Central memory CD4-positive, alpha-beta T cell (primary cell): ENCODE data around the gene NPW.

Experiments
- DNase-seq: peaks from one replicate; pipeline ENCODE4 v3.0.0; 2022

Gene NPW

DNA sequence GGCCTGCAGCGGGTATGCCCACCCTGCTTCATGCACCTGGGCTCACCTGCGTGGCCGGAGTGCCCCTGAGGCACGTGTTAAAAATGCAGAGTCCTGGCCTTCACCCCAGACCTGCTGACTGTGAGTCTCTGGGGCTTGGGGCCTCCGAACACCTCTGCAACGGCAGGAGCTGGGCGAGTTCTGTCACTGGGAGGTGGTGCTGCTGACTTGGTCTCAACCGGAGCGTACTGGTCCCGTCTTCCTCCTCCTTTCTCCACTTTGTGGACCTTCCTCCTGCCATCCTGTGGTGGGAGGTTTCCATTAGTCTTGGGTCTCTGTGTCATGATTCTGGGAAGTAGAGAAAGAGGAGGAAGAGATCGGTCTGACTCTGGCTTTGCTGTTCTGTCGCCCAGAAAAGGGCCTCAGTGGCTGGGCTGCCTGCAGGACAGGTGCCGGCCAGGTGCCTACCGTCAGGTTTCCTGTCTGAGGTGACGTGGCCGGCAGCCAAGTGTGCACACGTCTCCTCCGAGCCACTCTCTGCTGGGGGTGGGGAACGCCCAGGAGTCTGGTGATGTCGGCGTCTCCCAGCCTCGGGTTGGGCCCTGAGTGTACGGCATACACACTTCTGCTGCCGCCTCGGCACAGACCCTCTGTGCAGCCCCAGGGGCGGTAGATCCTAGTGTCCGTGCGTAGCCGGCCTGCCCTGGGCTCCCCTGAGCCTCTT is 35.1 kb downstream of the NPW start:
- DNase-seq = no peak

GRCh38 chr16:2056077-2056476 is 36.5 kb downstream of the NPW start:
- no peak for DNase-seq

GRCh38 chr16:2056681-2057407 is 37.3 kb downstream of the NPW start:
- no peak for DNase-seq

DNA sequence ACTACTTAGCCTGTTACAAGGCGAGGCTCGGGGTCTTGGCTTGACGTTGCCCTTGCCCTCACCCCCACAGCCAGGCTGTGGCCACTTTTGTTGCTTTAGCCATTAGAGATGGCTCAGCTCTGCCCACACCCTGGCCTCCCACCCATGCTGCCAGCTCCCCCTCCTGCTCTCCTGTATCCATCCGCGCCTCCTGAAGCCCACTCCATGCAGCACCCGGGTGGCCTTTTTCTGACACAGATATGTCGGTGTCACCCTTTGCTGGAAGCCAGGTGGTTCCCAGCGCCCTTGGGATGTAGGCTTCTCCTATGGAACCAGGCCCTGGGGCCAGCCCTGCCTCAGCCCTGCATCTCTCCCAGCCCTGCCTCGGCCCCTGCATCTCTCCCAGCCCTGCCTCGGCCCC is 37.9 kb downstream of the NPW start:
- no peak for DNase-seq

GRCh38 chr16:2058420-2058819 is 38.8 kb downstream of the NPW start:
- DNase-seq = no peak

DNA sequence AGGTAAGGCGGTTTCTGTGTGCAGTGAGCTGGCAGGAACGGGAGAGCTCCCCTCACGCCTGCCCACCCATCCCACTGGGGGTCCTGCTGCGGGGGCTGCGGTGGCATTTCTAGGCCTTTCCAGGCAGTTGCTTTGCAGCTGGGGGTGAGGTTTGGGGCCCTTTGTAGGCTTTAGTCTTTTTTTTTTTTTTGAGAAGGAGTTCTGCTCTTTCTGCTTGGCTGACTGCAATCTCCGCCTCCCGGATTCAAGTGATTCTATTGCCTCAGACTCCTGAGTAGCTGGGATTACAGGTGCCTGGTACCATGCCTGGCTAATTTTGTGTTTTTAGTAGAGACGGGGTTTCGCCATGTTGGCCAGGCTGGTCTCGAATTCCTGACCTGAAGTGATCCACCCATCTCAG is 39.3 kb downstream of the NPW start:
- DNase-seq = no peak

DNA sequence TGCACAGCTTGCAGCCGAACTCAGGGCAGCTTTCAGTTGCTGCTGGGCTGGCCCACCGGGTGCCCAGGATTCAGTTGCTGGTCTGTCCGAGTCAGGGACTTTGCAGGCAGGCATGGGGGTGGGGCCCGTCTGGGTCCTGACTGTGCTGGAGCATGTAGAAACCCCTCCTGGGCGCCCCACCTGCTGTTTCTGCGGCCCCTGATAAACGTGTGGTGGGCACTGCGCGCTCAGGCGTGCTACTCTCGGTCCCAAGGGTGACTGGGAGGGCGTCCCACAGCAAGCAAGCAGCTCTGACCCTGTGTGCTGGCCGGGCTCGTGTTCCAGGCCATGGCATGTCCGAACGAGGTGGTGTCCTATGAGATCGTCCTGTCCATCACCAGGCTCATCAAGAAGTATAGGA is 40.8 kb downstream of the NPW start:
- no peak for DNase-seq

DNA sequence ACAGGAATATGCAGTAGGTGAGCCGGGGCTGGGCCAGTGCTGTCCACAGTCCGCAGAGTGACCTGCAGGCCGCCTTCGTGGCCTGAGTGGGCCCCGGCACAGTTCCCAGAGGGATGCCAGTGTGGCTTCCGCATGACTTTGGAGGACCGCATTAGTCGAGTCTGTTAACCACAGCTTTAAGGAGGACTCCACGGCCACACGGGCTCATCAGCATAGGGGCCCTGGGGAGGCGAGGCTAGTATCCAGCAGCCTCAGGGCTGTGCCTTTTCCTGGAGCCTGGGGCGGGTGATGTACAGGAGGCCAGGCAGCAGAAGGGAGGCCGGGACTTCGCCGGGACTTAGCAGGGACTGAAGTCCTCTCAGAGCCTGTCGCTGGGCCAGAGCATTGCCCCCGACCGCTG is 41.4 kb downstream of the NPW start:
- DNase-seq = no peak

GRCh38 chr16:2061526-2061925 is 41.9 kb downstream of the NPW start:
- DNase-seq = no peak

DNA sequence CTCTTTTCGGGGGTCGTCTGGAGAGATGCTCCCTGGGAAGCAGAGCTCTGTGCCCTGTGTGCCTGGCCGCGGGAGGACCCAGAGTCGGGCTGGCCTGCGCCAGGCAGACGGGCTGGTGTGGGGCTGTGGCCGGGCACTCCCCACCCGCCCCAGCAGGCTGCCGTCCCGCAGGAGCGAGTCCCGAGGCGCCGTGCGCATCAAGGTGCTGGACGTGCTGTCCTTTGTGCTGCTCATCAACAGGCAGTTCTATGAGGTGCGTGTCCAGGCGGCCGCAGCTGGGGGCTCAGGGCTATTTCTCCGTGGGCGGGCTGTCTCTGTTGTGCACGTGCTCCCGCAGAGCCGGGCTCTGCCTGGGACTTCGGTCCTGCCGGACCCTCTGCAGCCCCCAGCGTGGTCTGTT is 43.2 kb downstream of the NPW start:
- DNase-seq = no peak

DNA sequence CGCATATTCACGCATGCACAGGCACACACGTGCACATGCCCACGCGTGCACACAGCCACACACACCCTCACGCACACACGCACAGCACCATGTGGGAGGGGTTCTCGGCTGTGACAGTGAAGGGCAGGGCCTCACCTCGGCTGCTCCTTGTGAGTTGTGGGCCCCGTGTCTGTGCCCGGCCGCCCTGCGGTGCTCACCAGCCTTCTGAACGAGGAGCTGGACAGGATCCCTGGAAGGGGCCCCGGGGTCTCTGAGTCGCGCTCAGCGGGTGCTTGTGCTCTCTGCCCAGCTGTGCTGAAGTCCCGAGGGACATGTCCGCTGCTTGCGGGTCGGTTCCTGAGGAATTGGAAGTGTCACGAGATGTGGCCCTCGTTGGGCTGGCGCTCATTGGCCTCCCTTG is 44.3 kb downstream of the NPW start:
- DNase-seq = no peak

DNA sequence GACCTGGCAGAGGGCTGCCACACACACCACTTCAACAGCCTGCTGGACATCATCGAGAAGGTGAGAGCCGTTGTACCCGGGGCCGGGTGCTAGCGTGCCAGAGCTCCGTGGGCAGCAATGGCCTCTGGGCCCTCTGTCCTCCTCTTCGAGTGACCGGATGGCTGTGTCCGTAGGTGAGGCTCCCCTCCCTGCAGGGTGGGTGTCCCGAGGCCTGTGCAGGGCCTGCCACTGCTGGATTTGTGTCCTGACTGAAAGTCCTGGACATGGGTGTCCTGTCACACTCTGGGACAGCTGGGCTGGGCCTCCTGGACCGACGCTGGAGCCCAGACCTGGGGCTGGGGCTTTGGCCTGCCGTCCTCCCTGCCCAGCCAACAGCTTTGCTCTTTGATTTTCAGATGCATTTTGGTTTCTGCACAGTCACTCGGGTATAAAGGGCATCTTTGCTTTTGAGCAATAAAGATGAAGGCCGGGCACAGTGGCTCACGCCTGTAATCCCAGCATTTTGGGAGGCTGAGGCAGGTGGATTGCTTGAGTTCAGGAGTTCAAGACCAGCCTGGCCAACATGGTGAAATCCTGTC is 44.9 kb downstream of the NPW start:
- no peak for DNase-seq

DNA sequence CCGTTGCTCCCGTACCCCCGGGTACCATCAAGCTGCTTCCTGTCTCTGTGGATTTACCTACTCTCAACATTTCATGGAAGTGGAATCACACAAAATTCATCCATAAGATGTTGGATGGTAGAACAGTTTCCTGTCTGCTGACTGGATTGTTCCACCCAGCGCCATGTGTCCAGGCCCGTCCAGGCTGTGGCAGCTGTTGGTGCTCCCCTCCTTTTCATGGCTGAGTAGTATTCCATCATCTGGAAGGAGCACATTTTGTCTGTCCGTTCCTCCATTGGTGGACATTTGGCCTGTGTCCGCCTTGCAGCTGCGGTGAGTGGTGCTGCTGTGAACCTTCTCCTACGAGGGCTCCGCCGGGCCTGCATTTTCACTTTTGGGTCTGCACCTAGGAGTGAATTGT is 46.6 kb downstream of the NPW start:
- DNase-seq = no peak
